HG02938 (cell line): ENCODE measurements around the gene CDRT15.
"Not testable (repeated sequence)": the region's sequence is repeated elsewhere in the genome, so short reads cannot be mapped to it uniquely, and the experiment has no call there.

Experiments
- ATAC-seq: cut with Tn5 transposase; IDR thresholded peaks from one replicate; pipeline ENCODE4 v1.9.1; 2021; ENCODE audit warnings: mild to moderate bottlenecking, moderate library complexity; ENCODE audit not compliant: unreplicated experiment

Gene CDRT15

GRCh38 chr17:14207791-14208190 is 28.9 kb downstream of the CDRT15 start:
- ATAC-seq: no peak

DNA sequence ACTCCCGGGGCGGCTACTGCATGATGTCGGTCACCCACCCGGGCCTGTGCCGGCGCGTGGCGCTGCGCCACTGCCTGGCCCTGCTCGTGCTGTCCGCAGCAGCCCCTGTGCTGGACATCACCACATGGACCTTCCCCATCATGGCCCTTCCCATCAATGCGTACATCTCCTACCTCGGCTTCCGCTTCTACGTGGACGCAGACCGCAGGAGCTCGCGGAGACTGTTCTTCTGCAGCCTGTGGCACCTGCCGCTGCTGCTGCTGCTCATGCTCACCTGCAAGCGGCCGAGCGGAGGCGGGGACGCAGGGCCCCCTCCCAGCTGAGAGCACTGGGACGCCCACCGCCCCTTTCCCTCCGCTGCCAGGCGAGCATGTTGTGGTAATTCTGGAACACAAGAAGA is 29.8 kb downstream of the CDRT15 start:
- no peak for ATAC-seq

GRCh38 chr17:14205992-14206461 is 30.6 kb downstream of the CDRT15 start:
- ATAC-seq: no peak

DNA sequence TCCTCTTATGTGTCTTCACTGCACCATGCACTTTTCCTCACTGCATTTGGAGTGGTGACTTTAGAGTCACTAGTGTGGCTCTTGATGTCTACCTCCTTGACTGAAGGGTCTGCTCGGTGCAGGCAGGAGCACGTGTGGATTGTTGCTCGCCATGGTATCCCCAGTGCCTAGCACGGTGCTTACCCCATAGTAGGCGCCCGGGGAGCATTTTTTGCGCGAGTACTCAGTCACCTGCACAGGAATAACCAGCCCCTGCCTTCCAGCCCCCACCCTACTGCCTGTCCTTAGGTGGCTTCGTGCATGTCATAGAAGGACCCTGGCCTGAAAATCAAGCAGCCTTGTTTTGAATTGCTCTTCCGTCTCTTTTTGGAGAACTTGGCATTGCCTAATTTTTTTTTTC is 31.3 kb downstream of the CDRT15 start:
- ATAC-seq: no peak

DNA sequence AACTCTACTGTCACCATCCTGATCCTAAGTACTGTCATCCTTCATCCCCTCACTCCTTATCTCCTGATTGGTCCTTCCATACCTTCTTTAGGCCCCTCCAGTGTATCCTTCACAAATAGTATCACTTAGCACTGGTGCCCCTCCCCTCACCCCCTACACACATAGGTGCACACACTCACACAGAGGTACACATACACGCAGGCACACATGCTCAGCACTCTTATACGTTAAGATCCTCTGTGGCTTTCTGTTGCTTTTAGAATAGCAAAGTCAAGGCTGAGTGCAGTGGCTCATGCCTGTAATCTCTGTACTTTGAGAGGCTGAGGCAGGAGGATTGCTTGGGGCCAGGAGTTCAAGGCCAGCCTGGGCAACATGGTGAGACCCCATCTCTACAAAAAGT is 32.1 kb downstream of the CDRT15 start:
- no peak for ATAC-seq

DNA sequence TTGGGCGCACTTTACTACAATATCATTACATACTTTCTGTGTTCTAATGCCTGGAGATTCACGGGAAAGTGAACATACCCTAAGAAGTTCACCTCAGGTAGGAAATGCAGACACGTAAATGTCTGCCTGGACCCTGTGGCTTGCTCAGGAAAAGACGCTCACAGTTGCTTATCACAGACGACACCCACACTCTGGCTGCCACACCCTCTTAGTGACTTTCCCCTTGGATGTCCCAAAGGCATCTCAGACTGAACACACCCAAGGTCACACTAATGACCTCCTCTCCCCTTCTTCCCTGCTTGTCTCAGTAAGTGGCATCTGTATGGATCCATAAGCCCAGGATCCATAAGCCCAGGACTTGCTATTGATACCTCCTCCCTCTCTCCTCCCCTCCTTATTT is 32.6 kb downstream of the CDRT15 start:
- ATAC-seq: no peak

- ATAC-seq: no peak
Observed at GRCh38 chr17:14203388-14203787, 33.3 kb downstream of the CDRT15 start.

DNA sequence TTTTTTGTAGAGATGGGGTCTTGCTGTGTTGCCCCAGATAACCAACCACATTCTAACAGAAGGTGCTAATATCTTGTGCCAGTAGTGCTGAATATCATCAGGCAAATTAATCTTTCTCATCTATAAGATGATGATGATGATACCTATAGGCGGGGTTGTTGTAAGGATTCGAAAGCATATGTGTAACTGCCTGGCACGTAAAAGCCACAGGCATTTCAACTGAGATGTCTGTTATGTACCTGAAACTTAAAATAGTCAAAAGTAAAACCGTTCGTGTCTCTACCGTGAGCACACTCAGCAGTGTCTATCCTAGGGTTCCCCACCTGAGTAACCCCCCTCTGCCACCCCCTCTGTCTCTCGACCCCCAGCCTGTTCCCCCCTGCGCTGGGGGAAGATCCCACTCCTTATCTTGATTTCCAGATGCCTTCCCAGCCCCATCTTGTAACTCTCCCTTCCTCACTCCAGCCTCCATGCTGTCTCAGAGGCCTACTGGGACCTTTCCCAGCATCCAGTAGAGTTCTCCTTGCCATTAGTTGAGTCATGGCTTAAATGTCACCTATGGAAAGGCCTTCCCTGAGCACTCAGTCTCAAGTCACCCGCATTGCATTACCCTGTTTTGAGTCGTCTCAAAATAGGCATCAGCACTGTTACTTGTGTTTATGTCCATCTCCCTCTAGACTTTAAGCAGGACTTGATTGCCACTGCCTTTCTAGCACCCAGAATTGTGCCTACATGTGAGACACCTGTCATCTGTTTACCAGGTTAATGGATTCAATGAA is 34.1 kb downstream of the CDRT15 start:
- ATAC-seq: no peak

- ATAC-seq: no peak
Observed at GRCh38 chr17:14201988-14202380, 34.7 kb downstream of the CDRT15 start.

DNA sequence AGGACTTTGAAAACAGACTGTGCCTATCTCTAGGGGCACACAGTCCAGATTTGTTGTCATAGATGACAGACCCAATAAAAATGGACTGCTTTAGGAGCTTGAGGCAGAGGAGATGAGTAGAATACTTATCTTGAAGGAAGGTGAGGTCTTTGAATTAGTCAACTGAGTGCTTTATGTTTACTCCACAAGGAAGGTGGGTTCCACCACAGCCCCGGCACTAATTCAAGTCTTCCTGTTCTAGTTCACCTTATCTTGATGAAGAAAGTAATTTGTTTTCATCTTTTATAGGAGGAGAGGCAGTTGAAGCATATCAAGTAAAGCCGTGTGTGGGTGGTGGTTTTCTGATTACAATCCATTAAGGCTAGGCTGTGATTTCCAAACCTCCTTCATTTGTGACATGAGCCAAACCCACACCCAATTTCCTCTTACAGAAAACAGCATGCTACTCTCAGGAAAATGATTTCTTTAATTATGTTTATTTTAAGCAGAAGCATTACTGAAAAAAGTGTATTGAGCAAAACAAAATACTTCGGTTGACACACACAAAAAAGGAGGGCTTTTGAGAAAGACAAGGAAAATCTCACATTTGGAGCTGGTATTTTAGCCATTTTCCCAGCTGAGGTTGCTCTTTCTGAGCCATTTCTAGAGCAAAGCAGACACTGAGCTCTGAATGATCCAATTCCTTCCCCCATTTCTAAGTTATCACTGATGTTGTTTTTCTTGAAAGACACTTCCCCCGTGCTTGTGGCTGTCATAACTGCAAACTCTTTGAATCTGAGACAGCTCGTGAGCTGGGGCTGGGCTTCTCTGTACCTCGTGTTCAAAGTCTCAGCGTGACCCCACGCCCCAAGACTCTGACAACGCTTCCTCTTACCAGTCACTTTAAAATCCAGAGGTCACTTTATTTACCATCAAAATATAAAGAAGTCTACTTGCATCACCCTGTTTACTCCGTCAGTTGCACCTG is 35.4 kb downstream of the CDRT15 start:
- no peak for ATAC-seq

DNA sequence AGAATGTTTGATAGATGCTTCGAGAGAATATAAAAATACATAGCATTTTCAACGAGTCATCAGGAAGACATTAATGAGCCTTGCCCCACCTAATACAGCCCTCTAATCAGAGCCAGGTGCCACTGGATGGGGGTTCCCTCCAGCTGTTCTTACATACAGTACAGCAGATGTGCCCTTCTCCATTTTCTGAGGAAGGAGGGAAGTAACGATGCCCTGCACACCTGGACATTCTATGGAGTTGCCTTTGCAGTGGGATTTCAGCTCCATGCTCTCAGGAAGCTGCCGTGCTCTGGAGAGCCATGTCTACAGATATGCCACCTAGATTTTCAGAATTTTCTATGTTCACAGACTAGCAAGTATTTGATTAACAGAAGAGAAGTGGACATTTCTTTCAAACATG is 36.3 kb downstream of the CDRT15 start:
- ATAC-seq: no peak

DNA sequence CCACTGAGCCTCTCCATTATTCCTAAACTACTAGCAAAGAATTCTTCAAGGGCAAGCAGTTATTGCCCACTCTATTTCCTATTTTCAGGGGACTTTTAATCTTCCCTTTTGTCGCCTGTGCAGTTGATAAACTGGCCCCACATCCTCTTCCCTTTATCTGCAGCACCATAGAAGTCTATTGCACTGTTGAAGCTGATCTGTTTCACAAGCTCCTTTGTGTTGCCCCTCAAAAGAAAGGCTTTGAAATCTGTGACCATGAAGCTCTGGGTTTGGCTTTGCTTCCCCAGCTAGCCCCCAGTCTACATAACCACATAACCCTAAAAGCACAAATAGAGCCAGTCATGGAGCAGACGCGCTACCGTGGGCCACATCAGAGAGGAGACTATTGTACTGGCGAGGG is 37.1 kb downstream of the CDRT15 start:
- no peak for ATAC-seq

GRCh38 chr17:14198575-14198974 is 38.1 kb downstream of the CDRT15 start:
- no peak for ATAC-seq

GRCh38 chr17:14198013-14198412 is 38.6 kb downstream of the CDRT15 start:
- no peak for ATAC-seq

GRCh38 chr17:14197586-14197985 is 39.1 kb downstream of the CDRT15 start:
- ATAC-seq: no peak

GRCh38 chr17:14197057-14197456 is 39.6 kb downstream of the CDRT15 start:
- no peak for ATAC-seq

- ATAC-seq: no peak
Observed at GRCh38 chr17:14196377-14196997, 40.2 kb downstream of the CDRT15 start.

DNA sequence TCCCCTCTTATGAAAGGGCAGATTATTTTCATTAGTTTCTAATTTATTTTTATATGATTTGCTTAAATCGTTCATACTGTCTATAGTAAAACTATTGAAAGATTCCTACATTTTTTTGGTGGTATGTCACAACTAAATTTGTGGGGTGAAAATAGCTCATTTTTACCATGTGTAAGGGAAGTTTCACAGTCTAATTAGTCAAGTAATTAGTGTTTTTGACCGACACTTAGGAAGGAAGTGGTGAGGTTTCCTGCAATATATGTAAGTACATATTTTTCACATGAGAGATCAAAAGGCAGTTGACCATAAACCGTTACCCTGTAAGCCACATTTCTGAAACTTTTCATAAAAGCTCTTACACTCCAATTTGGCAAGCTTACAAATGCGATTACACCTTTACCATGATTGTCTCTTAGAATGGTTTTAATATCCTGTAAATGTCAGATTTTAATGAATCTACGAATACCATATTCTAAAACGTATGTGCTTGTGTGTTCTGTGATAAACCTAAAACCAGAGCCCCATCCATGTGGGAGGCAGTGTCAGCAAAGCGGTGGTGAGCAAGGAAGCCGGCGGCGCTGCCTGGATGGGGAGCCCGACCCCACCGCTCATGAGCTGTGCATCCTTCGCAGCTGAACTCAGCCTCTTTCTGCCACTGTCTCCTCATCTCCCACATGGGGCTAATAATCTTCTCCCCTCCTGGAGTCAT is 43.9 kb downstream of the CDRT15 start:
- peak; percentile 66 for ATAC-seq

- not testable (repeated sequence) for ATAC-seq
Observed at GRCh38 chr17:14192039-14192438, 44.6 kb downstream of the CDRT15 start.

- ATAC-seq: not testable (repeated sequence)
Observed at GRCh38 chr17:14191469-14191868, 45.2 kb downstream of the CDRT15 start.

- ATAC-seq: not testable (repeated sequence)
Observed at GRCh38 chr17:14190774-14191173, 45.9 kb downstream of the CDRT15 start.
